ENCODE data around the gene CENPVL1.

DNA sequence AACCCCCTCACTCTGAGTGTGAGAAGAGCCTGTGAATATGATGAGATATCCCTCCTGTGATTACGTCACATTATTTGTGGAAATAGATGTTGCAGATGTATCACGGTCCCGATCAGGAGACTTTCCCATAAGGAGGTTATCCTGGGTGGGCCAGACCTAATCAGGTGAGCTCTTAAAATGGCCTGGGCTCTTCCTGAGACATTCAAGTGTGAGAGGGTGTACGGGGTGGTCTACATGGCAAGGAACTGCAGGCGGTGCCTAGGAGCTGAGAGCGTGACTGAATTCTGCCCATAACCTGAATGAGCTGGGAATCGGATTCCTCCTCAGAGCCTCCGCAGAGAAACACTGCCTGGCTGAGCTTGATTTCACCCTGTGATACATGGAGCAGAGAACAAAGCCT lies 12.9 kb upstream of the CENPVL1 start:
- TF ChIP-seq, protein P1, sequence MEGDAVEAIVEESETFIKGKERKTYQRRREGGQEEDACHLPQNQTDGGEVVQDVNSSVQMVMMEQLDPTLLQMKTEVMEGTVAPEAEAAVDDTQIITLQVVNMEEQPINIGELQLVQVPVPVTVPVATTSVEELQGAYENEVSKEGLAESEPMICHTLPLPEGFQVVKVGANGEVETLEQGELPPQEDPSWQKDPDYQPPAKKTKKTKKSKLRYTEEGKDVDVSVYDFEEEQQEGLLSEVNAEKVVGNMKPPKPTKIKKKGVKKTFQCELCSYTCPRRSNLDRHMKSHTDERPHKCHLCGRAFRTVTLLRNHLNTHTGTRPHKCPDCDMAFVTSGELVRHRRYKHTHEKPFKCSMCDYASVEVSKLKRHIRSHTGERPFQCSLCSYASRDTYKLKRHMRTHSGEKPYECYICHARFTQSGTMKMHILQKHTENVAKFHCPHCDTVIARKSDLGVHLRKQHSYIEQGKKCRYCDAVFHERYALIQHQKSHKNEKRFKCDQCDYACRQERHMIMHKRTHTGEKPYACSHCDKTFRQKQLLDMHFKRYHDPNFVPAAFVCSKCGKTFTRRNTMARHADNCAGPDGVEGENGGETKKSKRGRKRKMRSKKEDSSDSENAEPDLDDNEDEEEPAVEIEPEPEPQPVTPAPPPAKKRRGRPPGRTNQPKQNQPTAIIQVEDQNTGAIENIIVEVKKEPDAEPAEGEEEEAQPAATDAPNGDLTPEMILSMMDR (IDR thresholded peaks at IDR 0.05; ENCODE audit: extremely low read depth in 1 of 2, insufficient read depth in 1 of 2, low read depth in 1 of 2, low read length in 2 of 2): no peak
- TF ChIP-seq POLR2A (IDR thresholded peaks at IDR 0.05; ENCODE audit: low read depth, low read length) (no peak), MAX (IDR thresholded peaks at IDR 0.05; ENCODE audit: insufficient read depth, insufficient read length) (no peak), EZH2 (IDR thresholded peaks at IDR 0.05; ENCODE audit: borderline replicate concordance, low read depth, low read length, severe bottlenecking) (no peak), JUN (IDR thresholded peaks at IDR 0.05; ENCODE audit: borderline replicate concordance, insufficient read depth, insufficient read length, low read depth) (no peak), POLR2AphosphoS5 (IDR thresholded peaks at IDR 0.05; ENCODE audit: insufficient read depth, low read depth, low read length) (no peak), GATA2 (IDR thresholded peaks at IDR 0.05; ENCODE audit: insufficient read depth, insufficient read length, low read depth, low read length) (no peak), MYC (IDR thresholded peaks at IDR 0.05; ENCODE audit: low read depth, low read length) (no peak)

Measured in endothelial cell of umbilical vein (primary cell).